ENCODE data around the gene KDM2B.

- TF ChIP-seq EZH2 (optimal IDR thresholded peaks at IDR 0.05; ENCODE audit: low read depth, low read length), result no peak
- TF ChIP-seq, protein P1, sequence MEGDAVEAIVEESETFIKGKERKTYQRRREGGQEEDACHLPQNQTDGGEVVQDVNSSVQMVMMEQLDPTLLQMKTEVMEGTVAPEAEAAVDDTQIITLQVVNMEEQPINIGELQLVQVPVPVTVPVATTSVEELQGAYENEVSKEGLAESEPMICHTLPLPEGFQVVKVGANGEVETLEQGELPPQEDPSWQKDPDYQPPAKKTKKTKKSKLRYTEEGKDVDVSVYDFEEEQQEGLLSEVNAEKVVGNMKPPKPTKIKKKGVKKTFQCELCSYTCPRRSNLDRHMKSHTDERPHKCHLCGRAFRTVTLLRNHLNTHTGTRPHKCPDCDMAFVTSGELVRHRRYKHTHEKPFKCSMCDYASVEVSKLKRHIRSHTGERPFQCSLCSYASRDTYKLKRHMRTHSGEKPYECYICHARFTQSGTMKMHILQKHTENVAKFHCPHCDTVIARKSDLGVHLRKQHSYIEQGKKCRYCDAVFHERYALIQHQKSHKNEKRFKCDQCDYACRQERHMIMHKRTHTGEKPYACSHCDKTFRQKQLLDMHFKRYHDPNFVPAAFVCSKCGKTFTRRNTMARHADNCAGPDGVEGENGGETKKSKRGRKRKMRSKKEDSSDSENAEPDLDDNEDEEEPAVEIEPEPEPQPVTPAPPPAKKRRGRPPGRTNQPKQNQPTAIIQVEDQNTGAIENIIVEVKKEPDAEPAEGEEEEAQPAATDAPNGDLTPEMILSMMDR (IDR thresholded peaks at IDR 0.05; ENCODE audit: low read length), result no peak
- no peak for TF ChIP-seq EZH2phosphoT487 (IDR thresholded peaks at IDR 0.05; ENCODE audit: low read length)
These were observed 67.2 kb downstream of the KDM2B start for GRCh38 chr12:121513464-121514183.

Measured in MM.1S (cell line).